SK-N-SH treated with all-trans-retinoic acid at 6 μM for 48 hours (cell line): ENCODE data around the gene HMOX1.

Experiments
- ESRRG ChIP-seq: fragments of 250-450 bp; sonication (Bioruptor Pico); IDR thresholded peaks from 2 replicates; pipeline ENCODE4 v1.6.1; 2021; ENCODE audit warnings: mild to moderate bottlenecking
- ISL1 ChIP-seq: fragments of 250-450 bp; sonication (Bioruptor Pico); IDR thresholded peaks from 2 replicates; pipeline ENCODE4 v2.1.2; 2022; ENCODE audit warnings: mild to moderate bottlenecking, moderate library complexity
- SNAI2 ChIP-seq: fragments of 250-450 bp; sonication (Bioruptor Pico); IDR thresholded peaks from 2 replicates; pipeline ENCODE4 v1.5.0; 2020; ENCODE audit warnings: mild to moderate bottlenecking, moderate library complexity
- TCF4 ChIP-seq: fragments of 250-450 bp; sonication (Bioruptor Pico); IDR thresholded peaks from 2 replicates; pipeline ENCODE4 v1.8.0; 2021; ENCODE audit warnings: mild to moderate bottlenecking, moderate library complexity, borderline replicate concordance
- TOX ChIP-seq: fragments of 250-450 bp; sonication (Bioruptor Pico); IDR thresholded peaks from 2 replicates; pipeline ENCODE4 v1.8.0; 2021; ENCODE audit warnings: mild to moderate bottlenecking, moderate library complexity, borderline replicate concordance
- ZC3H10 ChIP-seq: fragments of 250-450 bp; sonication (Bioruptor Pico); IDR thresholded peaks from 2 replicates; pipeline ENCODE4 v1.5.1; 2021; ENCODE audit warnings: mild to moderate bottlenecking, moderate library complexity
- ZFP30 ChIP-seq: fragments of 450-650 bp; formaldehyde crosslinking; IDR thresholded peaks from 2 replicates; pipeline ENCODE4 v1.5.0; 2022; ENCODE audit warnings: mild to moderate bottlenecking, moderate library complexity
- ZNF8 ChIP-seq: fragments of 450-650 bp; formaldehyde crosslinking; IDR thresholded peaks from 2 replicates; pipeline ENCODE4 v1.5.0; 2020; ENCODE audit warnings: mild to moderate bottlenecking, moderate library complexity
- TF ChIP-seq, protein P1 (sequence below): fragments of 250-450 bp; sonication (Bioruptor Pico); IDR thresholded peaks from 2 replicates; pipeline ENCODE4 v1.8.0; 2020; ENCODE audit warnings: mild to moderate bottlenecking, moderate library complexity, borderline replicate concordance
- TF ChIP-seq, protein P2 (sequence below): fragments of 250-450 bp; sonication (Bioruptor Pico); IDR thresholded peaks from 2 replicates; pipeline ENCODE4 v1.8.0; 2021; ENCODE audit warnings: low read depth, mild to moderate bottlenecking, moderate library complexity, borderline replicate concordance

DNA sequence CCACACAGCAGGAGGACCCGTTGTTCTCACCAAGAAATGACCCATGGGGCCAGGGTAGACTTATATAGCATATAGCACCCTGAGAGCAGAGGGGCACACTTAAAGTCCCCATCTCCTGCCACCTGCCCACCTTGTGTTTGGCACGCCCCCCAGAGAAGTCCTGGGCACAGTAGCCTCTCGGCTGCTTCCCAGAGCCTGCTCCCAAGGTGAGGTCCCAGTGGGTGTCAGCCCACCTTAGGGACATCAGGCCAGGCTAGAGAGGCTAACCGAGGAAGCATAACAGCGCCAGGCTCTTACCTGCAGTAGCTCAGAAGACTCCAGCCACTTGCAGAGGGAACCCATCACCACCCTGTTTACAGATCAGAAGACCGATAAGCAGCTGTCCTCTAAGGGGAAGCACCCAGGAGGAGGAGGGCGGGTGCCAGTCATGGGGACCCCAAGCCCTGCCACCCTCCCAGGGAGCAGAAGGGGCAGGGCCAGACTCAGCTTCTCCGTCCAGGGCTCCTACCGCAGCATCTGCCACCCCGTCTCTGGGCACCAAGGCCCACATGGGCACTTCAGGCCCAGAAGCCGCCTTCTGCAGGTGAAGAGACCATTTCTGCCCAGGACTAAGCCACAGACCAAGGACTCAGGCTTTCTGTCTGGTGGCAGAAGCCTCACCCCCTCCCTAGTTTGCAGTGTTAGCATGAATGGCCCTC lies 34.9 kb upstream of the HMOX1 start:
- TF ChIP-seq, protein P1, sequence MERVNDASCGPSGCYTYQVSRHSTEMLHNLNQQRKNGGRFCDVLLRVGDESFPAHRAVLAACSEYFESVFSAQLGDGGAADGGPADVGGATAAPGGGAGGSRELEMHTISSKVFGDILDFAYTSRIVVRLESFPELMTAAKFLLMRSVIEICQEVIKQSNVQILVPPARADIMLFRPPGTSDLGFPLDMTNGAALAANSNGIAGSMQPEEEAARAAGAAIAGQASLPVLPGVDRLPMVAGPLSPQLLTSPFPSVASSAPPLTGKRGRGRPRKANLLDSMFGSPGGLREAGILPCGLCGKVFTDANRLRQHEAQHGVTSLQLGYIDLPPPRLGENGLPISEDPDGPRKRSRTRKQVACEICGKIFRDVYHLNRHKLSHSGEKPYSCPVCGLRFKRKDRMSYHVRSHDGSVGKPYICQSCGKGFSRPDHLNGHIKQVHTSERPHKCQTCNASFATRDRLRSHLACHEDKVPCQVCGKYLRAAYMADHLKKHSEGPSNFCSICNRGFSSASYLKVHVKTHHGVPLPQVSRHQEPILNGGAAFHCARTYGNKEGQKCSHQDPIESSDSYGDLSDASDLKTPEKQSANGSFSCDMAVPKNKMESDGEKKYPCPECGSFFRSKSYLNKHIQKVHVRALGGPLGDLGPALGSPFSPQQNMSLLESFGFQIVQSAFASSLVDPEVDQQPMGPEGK (CRISPR knock-in tag) = no peak
- TF ChIP-seq ZFP30 (CRISPR knock-in tag) = no peak
- TF ChIP-seq TCF4 (CRISPR knock-in tag) = no peak
- no peak for TF ChIP-seq ISL1 (CRISPR knock-in tag)
- no peak for TF ChIP-seq ZC3H10 (CRISPR knock-in tag)
- TF ChIP-seq TOX = no peak
- no peak for TF ChIP-seq SNAI2
- no peak for TF ChIP-seq ESRRG
- TF ChIP-seq, protein P2, sequence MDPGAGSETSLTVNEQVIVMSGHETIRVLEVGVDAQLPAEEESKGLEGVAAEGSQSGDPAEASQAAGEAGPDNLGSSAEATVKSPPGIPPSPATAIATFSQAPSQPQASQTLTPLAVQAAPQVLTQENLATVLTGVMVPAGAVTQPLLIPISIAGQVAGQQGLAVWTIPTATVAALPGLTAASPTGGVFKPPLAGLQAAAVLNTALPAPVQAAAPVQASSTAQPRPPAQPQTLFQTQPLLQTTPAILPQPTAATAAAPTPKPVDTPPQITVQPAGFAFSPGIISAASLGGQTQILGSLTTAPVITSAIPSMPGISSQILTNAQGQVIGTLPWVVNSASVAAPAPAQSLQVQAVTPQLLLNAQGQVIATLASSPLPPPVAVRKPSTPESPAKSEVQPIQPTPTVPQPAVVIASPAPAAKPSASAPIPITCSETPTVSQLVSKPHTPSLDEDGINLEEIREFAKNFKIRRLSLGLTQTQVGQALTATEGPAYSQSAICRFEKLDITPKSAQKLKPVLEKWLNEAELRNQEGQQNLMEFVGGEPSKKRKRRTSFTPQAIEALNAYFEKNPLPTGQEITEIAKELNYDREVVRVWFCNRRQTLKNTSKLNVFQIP (CRISPR knock-in tag) = no peak
- no peak for TF ChIP-seq ZNF8 (CRISPR knock-in tag)
